ENCODE measurements around the gene BTG3.

- TF ChIP-seq, protein P1, sequence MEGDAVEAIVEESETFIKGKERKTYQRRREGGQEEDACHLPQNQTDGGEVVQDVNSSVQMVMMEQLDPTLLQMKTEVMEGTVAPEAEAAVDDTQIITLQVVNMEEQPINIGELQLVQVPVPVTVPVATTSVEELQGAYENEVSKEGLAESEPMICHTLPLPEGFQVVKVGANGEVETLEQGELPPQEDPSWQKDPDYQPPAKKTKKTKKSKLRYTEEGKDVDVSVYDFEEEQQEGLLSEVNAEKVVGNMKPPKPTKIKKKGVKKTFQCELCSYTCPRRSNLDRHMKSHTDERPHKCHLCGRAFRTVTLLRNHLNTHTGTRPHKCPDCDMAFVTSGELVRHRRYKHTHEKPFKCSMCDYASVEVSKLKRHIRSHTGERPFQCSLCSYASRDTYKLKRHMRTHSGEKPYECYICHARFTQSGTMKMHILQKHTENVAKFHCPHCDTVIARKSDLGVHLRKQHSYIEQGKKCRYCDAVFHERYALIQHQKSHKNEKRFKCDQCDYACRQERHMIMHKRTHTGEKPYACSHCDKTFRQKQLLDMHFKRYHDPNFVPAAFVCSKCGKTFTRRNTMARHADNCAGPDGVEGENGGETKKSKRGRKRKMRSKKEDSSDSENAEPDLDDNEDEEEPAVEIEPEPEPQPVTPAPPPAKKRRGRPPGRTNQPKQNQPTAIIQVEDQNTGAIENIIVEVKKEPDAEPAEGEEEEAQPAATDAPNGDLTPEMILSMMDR (IDR thresholded peaks at IDR 0.05; ENCODE audit: low read depth, low read length, poor library complexity, severe bottlenecking), result no peak
- TF ChIP-seq EZH2phosphoT487 (IDR thresholded peaks at IDR 0.05; ENCODE audit: borderline replicate concordance, low read length), result no peak
Measured at GRCh38 chr21:17602874-17603273, 9.8 kb downstream of the BTG3 start.
